ENCODE results near the gene PISD.

PISD gene

GRCh38 chr22:31613286-31613903 lies 48.6 kb downstream of the PISD start:
- no peaks in the 10 kb centered on the region for H3K9me3 ChIP-seq (ENCODE audit: control insufficient read depth, insufficient read depth, low read depth, low read length)
- H3K4me1 ChIP-seq (ENCODE audit: control insufficient read depth, insufficient read depth, low read length), result no peaks in the 10 kb centered on the region
- ChIA-PET POLR2A (interaction anchor here (1.4 to 1.6 kb wide), 2 partner anchors 17 kb away, joined by 3 read pairs; no protein-coding TSS in a partner anchor), CTCF (interaction anchor here (0.6 to 1.2 kb wide), 3 partner anchors 21 to 58 kb away, joined by 3 to 5 read pairs (median 3); no protein-coding TSS in a partner anchor)
- no peak for TF ChIP-seq ZNF791 (tag by site-specific recombination; IDR thresholded peaks at IDR 0.05)
- TF ChIP-seq, protein P1, sequence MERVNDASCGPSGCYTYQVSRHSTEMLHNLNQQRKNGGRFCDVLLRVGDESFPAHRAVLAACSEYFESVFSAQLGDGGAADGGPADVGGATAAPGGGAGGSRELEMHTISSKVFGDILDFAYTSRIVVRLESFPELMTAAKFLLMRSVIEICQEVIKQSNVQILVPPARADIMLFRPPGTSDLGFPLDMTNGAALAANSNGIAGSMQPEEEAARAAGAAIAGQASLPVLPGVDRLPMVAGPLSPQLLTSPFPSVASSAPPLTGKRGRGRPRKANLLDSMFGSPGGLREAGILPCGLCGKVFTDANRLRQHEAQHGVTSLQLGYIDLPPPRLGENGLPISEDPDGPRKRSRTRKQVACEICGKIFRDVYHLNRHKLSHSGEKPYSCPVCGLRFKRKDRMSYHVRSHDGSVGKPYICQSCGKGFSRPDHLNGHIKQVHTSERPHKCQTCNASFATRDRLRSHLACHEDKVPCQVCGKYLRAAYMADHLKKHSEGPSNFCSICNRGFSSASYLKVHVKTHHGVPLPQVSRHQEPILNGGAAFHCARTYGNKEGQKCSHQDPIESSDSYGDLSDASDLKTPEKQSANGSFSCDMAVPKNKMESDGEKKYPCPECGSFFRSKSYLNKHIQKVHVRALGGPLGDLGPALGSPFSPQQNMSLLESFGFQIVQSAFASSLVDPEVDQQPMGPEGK (tag by site-specific recombination; IDR thresholded peaks at IDR 0.05), result no peak
- no peak for TF ChIP-seq ZNF473 (tag by site-specific recombination; IDR thresholded peaks at IDR 0.05)
- H3K4me3 ChIP-seq (ENCODE audit: low read depth, low read length), result no peak overlapping the region
- 0 out of 2 replicates have a peak overlapping the region, but pooled peaks have one; percentile 9 for H3K27ac ChIP-seq (ENCODE audit: extremely low read depth, low read depth, low read length)
- peaks cover 0 to 42% of the 10 kb centered on the region in 2 experiments; a peak in 2 of 3 replicates for H3K36me3 ChIP-seq (ENCODE audit: control insufficient read depth in 2 of 2, insufficient read depth in 1 of 2, low read length in 2 of 2)

DNA sequence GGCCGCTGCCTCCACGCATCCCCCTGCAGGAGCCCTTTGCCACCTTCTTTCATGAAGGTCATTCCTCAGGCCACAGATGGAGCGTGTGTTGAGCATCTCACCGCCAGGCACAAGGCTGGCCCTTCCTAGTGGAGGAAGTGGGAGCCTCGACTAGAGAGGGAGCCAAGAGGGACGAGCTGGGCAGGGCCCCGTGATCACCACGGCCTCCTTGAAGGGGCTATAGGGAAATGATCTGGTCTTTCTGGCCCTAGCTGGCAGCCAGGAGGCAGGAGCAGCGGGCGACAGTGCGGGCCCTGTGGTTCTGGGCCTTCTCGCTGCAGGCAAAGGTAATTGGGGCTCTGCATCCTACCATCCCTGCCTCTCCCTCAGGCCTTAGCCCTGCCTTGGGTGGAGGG lies 49.1 kb downstream of the PISD start:
- POLR2A ChIA-PET, result interaction anchor here (1.4 kb wide), 1 partner anchor 17 kb away, joined by 3 read pairs; no protein-coding TSS in a partner anchor

More for the DNA sequence above, 49.1 kb downstream of the PISD start:
- CTCF ChIA-PET, result interaction anchor here (0.6 kb wide), 1 partner anchor 23 kb away, joined by 5 read pairs; no protein-coding TSS in a partner anchor
- Histone ChIP-seq H3K27ac (ENCODE audit: extremely low read depth, low read depth, low read length) (no peak overlapping the region), H3K4me1 (ENCODE audit: control insufficient read depth, insufficient read depth, low read length) (no peaks in the 10 kb centered on the region), H3K36me3 (ENCODE audit: control insufficient read depth in 2 of 2, insufficient read depth in 1 of 2, low read length in 2 of 2) (peaks cover 0 to 41% of the 10 kb centered on the region in 2 experiments; a peak in 2 of 3 replicates), H3K4me3 (ENCODE audit: low read depth, low read length) (no peak overlapping the region), H3K9me3 (ENCODE audit: control insufficient read depth, insufficient read depth, low read depth, low read length) (no peaks in the 10 kb centered on the region)
- TF ChIP-seq PRDM4 (tag by site-specific recombination; IDR thresholded peaks at IDR 0.05), result no peak
- TF ChIP-seq GFI1B (tag by site-specific recombination; IDR thresholded peaks at IDR 0.05), result no peak
- TF ChIP-seq KLF1 (tag by site-specific recombination; IDR thresholded peaks at IDR 0.05), result no peak
- TF ChIP-seq ZNF777 (tag by site-specific recombination; IDR thresholded peaks at IDR 0.05; ENCODE audit: borderline replicate concordance), result no peak
- no peak for TF ChIP-seq KLF17 (tag by site-specific recombination; IDR thresholded peaks at IDR 0.05)
- no peak for TF ChIP-seq ZNF426 (tag by site-specific recombination; IDR thresholded peaks at IDR 0.05)
- no peak for TF ChIP-seq ZNF292 (tag by site-specific recombination; IDR thresholded peaks at IDR 0.05; ENCODE audit: borderline replicate concordance, low read depth)
- TF ChIP-seq ZNF354C (tag by site-specific recombination; IDR thresholded peaks at IDR 0.05; ENCODE audit: borderline replicate concordance, low read depth), result no peak
- TF ChIP-seq ZNF677 (tag by site-specific recombination; IDR thresholded peaks at IDR 0.05), result no peak
- TF ChIP-seq ZNF776 (tag by site-specific recombination; IDR thresholded peaks at IDR 0.05; ENCODE audit: borderline replicate concordance), result no peak
- no peak for TF ChIP-seq ZNF423 (tag by site-specific recombination; IDR thresholded peaks at IDR 0.05)
- no peak for TF ChIP-seq KLF16 (tag by site-specific recombination; IDR thresholded peaks at IDR 0.05)
- no peak for TF ChIP-seq KLF10 (tag by site-specific recombination; IDR thresholded peaks at IDR 0.05)
- no peak for TF ChIP-seq ZNF610 (tag by site-specific recombination; IDR thresholded peaks at IDR 0.05; ENCODE audit: borderline replicate concordance)
- no peak for TF ChIP-seq ZNF114 (tag by site-specific recombination; IDR thresholded peaks at IDR 0.05)
- TF ChIP-seq ZSCAN23 (tag by site-specific recombination; IDR thresholded peaks at IDR 0.05), result no peak
- no peak for TF ChIP-seq SP7 (tag by site-specific recombination; IDR thresholded peaks at IDR 0.05)
- TF ChIP-seq ZNF146 (tag by site-specific recombination; IDR thresholded peaks at IDR 0.05), result no peak
- TF ChIP-seq GLIS2 (tag by site-specific recombination; IDR thresholded peaks at IDR 0.05), result no peak
